ENCODE data around the gene ZBTB24.
"Not testable (repeated sequence)": the region's sequence is repeated elsewhere in the genome, so short reads cannot be mapped to it uniquely, and the experiment has no call there.

Gene ZBTB24

DNA sequence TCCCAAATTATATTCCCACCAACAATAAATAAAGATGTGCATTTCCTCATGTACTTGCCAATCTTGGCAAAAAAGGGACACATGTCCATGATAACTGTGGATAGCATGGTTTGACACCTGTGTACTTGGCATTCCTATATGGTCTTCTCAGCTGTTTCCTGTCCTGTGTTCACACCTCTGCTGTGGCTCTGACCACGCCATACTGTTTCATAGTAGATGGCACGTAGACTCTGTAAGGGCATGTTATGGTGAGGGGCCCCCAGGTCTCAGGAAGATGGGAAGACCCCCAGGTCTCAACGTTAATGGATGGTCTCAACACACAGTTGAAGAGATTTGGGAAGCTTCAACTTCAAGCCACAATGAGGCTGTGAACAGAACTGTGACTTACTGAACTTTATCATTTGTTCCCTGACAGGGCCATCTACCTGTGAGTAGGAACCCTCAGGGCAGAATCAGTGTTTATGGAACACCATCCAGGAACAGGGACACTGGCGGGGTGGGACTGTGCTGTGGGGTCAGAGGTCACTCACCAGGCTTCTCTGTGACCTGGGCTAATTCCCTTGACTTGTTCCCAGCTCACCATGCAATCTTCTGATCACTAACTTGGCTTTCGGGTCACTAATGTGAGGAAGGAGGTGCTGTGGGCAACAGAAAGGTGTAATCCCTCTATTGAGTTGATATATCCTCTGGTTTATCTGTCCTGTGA, 11.8 kb downstream of the ZBTB24 start:
- no peaks in the 10 kb centered on the region for H3K9me3 Mint-ChIP-seq
- H3K4me3 Mint-ChIP-seq = peak overlapping the region in 1 of 2 donors; percentile 9
- no peaks in the 10 kb centered on the region for H3K27me3 Mint-ChIP-seq
- no peak for ATAC-seq (replicated peaks)
- H3K27ac Mint-ChIP-seq = peak overlapping the region; percentile 57
- H3K36me3 Mint-ChIP-seq = peaks cover 62 to 91% of the 10 kb centered on the region in 2 donors
- DNase-seq = no peak
- peaks cover 51 to 81% of the 10 kb centered on the region in 2 donors for H3K4me1 Mint-ChIP-seq

DNA sequence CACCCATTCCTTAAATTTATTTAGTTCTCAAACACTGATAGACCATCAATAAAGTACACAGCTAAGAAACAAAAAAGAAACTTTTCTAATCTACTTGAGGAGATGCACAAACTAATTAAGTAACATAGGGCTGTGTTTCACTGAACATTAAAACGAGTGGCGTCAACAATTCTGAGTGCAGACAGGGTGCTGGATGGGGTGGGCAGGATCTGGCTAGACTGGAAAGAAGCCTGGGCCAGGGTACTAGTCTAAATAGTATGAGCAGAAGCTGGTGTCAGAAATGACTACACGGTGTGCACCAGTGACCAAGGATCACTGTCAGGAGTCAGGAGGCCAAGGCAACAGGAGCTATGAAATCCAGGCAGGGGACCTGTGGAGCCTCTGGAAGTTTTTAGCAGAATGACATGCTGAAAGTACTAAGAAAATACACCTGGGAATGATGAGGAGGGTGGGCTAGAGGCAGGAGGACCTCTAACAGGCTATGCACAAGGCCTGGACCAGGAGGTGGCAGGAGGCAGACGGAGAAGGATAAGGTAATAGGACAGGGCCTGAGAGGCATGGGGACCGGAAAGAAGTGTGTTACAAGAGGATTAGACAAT, 13.3 kb downstream of the ZBTB24 start:
- Mint-ChIP-seq H3K36me3 (peaks cover 66 to 90% of the 10 kb centered on the region in 2 donors), H3K27me3 (no peaks in the 10 kb centered on the region)

DNA sequence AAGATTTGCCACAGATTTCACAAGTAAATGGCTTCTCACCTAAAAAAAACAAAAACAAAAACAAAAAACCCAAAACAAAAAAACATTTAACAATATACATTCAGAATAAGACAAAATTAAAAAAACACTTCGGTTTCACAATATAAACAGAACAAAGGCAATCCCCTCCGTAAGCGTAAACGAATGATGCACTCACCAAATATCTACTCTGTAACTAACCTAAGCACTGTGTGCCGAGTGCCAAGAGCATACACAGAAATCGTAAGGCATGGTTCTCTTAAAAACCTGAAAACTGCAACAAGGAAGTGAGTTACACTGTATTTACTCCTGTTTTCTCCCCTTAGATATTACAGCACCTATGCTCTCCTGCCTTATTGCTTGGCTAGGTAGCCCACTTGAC, 15.3 kb downstream of the ZBTB24 start:
- Mint-ChIP-seq H3K9me3 (no peaks in the 10 kb centered on the region), H3K27ac (no peak overlapping the region), H3K36me3 (peaks cover 59 to 84% of the 10 kb centered on the region in 2 donors), H3K27me3 (no peaks in the 10 kb centered on the region), H3K4me3 (no peak overlapping the region), H3K4me1 (peaks cover 47 to 81% of the 10 kb centered on the region in 2 donors)
- no peak for ATAC-seq (replicated peaks)
- DNase-seq = no peak

More for the DNA sequence above, 13.3 kb downstream of the ZBTB24 start:
- Mint-ChIP-seq H3K4me3 (no peak overlapping the region), H3K4me1 (peaks cover 53 to 80% of the 10 kb centered on the region in 2 donors), H3K27ac (no peak overlapping the region), H3K9me3 (no peaks in the 10 kb centered on the region)
- ATAC-seq (replicated peaks) (no peak), DNase-seq (no peak)

DNA sequence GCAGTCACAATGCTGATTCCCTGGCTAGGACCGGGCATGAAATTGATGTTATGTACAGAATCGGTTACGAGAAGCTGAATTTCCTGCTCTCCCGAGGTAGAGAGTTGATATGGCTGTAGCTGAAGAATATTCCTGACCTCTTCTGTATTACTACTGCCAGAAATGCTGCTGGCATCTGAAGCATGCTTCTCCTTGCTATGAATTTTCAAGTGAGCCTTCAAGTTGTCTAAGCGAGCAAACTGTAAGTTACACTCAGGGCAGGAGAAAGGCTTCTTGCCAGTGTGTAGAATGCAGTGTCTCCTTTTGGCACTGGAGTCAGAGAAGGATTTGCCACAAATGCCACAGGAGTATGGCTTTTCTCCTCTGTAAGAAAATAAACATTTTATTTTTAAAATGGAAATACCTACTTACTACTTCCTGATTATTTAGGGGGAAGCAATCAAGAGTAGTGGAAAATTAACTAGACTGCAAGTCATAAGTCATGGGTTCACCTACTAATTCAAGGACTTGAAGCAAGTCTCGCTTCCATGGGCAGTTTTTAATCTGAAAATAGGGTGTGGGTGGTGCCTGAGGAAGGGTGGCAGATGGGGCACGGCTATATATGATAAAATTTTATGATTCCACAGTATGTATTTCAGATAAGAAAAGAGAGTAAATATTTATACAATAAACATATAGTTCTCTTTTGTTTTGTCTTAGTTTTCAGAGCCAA, 16.7 kb downstream of the ZBTB24 start:
- Mint-ChIP-seq H3K27me3 (no peaks in the 10 kb centered on the region), H3K4me3 (peak overlapping the region; percentile 2 to 21), H3K9me3 (peaks cover 0 to 4% of the 10 kb centered on the region in 2 donors), H3K36me3 (peaks cover 57 to 81% of the 10 kb centered on the region in 2 donors), H3K27ac (peak overlapping the region; percentile 26), H3K4me1 (peaks cover 42 to 77% of the 10 kb centered on the region in 2 donors)
- DNase-seq = no peak
- peak; percentile 61 to 81 for ATAC-seq (replicated peaks)

DNA sequence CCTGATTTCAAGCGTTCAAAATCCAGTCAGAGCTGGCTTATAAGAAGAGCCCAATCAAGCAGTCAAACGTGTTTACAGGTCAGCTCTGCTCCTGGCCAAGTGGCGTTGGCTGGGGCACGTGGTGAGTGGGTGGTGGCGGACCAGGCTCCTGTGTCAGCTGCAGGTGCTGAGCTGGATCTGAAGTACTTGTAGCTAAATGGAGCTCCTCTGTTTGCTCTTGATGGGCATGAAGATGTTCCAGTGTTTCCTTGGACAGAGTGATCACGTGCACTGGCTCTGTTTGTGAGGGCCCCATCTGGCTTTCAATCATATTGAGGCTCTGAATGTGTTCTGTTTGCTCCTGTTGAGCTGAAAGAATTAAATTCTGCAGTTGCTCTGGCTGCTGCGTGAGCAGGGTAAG, 17.2 kb downstream of the ZBTB24 start:
- no peaks in the 10 kb centered on the region for H3K27me3 Mint-ChIP-seq
- ATAC-seq (replicated peaks) (peak in 1 of 2 donors; percentile 20), DNase-seq (no peak)
- H3K4me1 Mint-ChIP-seq = peaks cover 43 to 71% of the 10 kb centered on the region in 2 donors
- H3K36me3 Mint-ChIP-seq = peaks cover 57 to 81% of the 10 kb centered on the region in 2 donors
- peak overlapping the region; percentile 66 for H3K27ac Mint-ChIP-seq
- peaks cover 1 to 4% of the 10 kb centered on the region in 2 donors for H3K9me3 Mint-ChIP-seq
- H3K4me3 Mint-ChIP-seq = peak overlapping the region in 1 of 2 donors; percentile 7

DNA sequence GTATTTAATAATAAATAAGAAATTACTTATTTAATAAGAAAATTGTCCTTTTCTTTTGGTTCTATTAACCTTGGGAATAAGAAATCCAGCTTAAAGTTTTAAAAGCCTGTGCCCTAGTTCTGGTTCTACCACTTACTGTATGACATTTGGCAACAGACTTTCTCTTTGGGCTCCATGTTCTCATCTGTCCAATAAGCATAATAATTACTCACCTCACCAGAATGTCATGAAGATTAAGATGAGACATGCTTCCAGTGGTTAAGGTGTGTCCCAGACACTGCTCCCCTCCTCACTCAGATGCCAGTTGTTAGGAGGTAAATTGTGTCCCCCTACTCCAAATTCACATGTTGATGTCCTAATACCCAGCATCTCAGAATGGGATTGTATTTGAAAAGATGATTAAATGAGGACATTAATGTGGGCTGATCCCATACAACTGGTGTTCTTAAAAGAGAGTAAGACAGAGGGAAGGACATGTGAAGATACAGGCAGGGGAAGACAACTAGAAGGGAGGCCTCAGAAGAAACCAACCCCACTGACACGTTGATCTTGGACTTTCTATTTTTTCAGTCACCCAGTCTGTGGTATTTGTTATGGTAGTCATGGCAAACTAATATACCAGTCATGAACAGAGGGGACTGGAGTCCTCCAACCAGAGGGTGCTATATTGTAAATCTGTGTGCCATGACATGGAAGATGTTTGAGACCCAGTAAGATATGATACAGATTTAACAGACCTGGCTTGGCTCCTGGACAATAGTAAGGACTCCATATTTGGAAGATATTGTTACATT, 21.1 kb downstream of the ZBTB24 start:
- Mint-ChIP-seq H3K27me3 (no peaks in the 10 kb centered on the region), H3K4me3 (no peak overlapping the region), H3K36me3 (peaks cover 32 to 59% of the 10 kb centered on the region in 2 donors), H3K4me1 (peaks cover 45 to 76% of the 10 kb centered on the region in 2 donors), H3K27ac (peak overlapping the region; percentile 86), H3K9me3 (peaks cover 1 to 4% of the 10 kb centered on the region in 2 donors)
- ATAC-seq (replicated peaks) (no peak), DNase-seq (no peak)

DNA sequence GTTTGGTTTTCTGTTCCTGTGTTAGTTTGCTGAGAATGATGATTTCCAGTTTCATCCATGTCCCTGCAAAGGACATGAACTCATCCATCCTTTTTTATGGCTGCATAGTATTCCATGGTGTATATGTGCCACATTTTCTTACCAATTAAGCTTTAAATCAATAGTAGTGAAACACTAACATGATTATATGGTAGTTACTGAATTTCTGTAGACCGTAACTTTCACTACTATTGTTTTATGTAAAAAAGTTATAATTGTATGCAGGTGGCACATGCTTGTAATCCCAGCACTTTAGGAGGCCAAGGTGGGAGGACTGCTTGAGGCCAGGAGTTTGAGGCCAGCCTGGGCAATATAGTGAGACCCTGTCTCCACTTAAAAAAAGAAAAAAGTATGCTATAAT, 21.8 kb downstream of the ZBTB24 start:
- peaks cover 29 to 57% of the 10 kb centered on the region in 2 donors for H3K36me3 Mint-ChIP-seq
- H3K9me3 Mint-ChIP-seq; DNase-seq; H3K27me3 Mint-ChIP-seq; ATAC-seq (replicated peaks); H3K27ac Mint-ChIP-seq; H3K4me3 Mint-ChIP-seq: not testable (repeated sequence)
- H3K4me1 Mint-ChIP-seq = peaks cover 46 to 77% of the 10 kb centered on the region in 2 donors

DNA sequence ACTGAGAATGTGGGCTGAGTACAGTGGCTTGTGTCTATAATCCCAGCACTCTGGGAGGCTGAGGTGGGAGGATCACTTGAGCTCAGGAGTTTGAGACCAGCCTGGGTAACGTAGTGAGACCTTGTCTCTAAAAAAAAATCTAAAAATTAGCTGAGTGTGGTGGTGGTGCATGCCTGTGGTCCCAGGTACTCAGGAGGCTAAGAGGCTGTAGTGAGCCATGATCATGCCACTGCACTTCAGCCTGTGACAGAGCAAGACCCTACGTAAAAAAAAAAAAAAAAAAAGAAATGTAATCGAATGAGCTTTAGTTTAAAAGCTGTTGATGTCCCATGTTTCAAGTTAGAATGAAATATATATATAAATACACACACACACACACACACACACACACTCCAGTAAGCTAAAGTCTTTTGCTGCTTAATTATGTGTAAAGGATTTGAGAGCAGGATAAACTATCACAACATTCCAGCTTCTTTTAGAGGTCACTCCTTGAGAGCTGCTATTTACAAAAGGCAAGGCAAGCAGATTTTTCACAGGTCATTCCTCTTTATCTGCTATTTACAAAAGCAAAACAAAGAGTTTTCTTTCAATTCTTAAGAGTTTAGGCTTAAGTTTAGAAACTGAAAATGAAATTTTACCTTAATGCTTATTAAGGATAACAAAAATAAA, 22.7 kb downstream of the ZBTB24 start:
- no peak for DNase-seq
- H3K27me3 Mint-ChIP-seq = no peaks in the 10 kb centered on the region
- peaks cover 24 to 49% of the 10 kb centered on the region in 2 donors for H3K36me3 Mint-ChIP-seq
- no peak for ATAC-seq (replicated peaks)
- H3K4me1 Mint-ChIP-seq = peaks cover 38 to 71% of the 10 kb centered on the region in 2 donors
- no peak overlapping the region for H3K4me3 Mint-ChIP-seq
- H3K9me3 Mint-ChIP-seq = peaks cover 1 to 4% of the 10 kb centered on the region in 2 donors
- peak overlapping the region; percentile 49 for H3K27ac Mint-ChIP-seq

DNA sequence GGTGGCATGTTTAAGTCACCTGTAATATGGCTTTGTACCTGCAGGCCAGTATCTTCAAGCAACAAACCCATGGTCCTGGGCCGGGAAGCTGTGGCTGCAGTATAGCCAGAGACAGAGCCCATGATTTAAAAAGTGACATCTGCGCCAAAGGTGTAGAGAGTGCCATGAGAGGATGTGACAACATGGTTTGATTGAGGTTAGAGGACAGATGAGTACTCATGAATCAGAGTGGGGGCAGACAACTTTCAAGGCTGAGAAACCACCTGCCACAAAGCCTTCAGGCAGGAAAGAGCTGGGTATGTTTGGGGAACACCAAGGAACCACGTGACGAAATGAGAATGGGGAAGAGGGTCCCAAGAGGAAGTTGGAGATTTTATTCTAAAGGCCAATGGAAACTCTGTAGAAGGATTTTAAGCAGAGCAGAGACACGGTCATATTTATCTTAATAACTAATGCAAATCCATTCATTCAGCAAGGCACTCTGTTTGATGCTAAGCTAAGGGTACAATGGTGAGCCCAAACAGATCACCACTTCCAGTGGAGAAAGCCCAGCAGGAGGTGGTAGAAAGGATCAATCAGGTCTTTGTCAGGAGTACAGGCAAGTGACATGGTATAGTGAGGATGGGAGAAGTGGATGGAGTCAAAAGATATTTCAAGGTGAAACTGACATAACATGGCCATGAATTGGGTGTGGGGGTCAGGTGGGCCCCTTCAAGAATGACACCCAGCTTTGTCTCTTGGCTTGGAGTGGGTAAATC, 24.1 kb downstream of the ZBTB24 start:
- peak overlapping the region; percentile 7 to 35 for H3K4me3 Mint-ChIP-seq
- no peaks in the 10 kb centered on the region for H3K27me3 Mint-ChIP-seq
- H3K36me3 Mint-ChIP-seq = peaks cover 21 to 52% of the 10 kb centered on the region in 2 donors
- H3K4me1 Mint-ChIP-seq = peaks cover 36 to 68% of the 10 kb centered on the region in 2 donors
- DNase-seq = peak; percentile 67
- peak overlapping the region; percentile 82 for H3K27ac Mint-ChIP-seq
- ATAC-seq (replicated peaks) = peak; percentile 45 to 47
- peaks cover 1 to 4% of the 10 kb centered on the region in 2 donors for H3K9me3 Mint-ChIP-seq

DNA sequence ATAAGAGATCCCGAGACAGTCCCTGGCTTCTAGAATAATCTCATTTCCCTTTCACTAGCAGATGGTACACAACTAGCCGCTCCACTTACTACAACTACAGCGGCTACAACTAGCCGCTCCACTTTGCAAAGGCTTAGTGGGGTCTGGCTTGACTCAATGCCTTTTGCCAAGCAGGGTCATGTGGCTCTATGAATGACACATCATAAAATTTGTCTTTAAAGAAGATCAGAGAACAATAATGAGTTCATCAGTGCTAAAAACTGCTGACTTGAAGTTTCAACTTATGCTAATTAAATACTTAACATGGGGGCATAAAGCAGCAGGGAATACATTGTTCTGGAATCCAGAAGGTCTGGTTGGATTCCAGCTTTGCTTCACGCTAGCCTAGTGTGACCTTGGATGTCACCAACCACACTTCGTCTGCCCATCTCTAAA, 25.4 kb downstream of the ZBTB24 start:
- Mint-ChIP-seq H3K27me3 (no peaks in the 10 kb centered on the region), H3K9me3 (peaks cover 1 to 4% of the 10 kb centered on the region in 2 donors), H3K36me3 (peaks cover 24 to 54% of the 10 kb centered on the region in 2 donors), H3K4me3 (peak overlapping the region in 1 of 2 donors; percentile 81), H3K4me1 (peaks cover 41 to 74% of the 10 kb centered on the region in 2 donors), H3K27ac (peak overlapping the region; percentile 85)
- no peak for DNase-seq
- no peak for ATAC-seq (replicated peaks)

DNA sequence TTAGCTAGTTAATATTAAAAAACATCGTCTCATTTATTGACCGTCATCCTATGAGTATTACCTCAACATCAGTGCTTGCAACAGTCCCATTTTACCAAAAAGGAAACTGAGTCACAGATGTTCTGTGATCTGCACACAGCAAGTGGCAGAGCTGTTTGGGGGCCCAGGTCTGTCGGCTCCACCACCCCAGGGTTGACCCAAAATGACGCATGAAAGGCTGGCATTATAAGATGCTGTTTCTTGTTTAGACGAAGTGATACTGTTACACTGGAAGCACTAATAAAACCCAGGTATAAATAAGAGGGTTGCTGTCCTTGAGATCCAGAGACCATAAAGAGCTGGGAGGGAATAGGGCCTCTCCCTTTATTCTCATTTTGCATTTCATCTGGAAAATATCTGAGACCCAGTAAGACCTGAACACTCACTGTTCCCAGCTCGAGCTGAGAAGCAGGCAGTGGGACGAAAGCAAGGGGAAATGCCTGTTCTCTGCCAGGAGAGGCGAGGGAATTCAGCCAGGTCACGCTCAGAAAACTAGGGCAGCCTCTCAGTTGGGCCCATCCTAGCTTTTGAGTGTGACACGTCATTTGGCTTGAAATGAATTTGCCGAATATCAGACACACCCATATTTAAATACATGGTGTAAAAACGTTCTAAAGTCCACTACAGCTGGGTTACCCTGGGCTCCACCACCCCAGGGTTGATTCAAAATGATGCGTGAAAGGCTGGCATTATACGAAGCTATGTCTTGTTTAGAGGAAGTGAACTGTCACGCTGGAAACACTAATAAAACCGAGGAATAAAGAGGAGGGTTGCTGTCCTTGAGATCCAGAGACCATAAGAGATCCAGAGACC, 26.1 kb downstream of the ZBTB24 start:
- no peaks in the 10 kb centered on the region for H3K27me3 Mint-ChIP-seq
- peaks cover 39 to 74% of the 10 kb centered on the region in 2 donors for H3K4me1 Mint-ChIP-seq
- ATAC-seq (replicated peaks) = no peak
- H3K4me3 Mint-ChIP-seq = peak overlapping the region; percentile 81 to 96
- H3K9me3 Mint-ChIP-seq = peaks cover 1 to 2% of the 10 kb centered on the region in 2 donors
- peaks cover 24 to 54% of the 10 kb centered on the region in 2 donors for H3K36me3 Mint-ChIP-seq
- no peak for DNase-seq
- H3K27ac Mint-ChIP-seq = peak overlapping the region; percentile 85

DNA sequence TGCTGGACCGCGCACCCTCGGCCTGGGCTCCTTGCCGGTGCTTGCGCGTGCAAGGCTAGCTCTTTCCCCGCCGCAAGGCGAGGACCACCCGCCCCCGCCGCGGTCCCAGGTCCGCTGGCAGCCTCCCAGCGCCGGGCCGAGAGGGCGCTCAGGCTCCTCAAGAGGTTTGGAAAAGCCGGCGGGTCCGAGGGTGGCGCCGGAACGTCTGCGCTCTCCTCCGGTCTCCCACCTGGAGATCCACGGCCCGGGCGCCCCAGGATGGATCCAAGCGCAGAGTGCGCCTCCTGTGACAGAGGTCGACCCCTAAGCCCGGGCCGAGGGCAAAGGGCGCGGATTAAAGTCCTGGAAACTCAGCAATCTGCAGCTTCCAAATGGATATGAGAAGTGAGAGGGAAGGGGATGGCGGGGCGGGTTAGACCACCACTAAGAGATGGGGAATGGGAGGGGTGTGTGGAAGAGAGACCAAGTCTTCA, 26.9 kb downstream of the ZBTB24 start:
- peaks cover 24 to 54% of the 10 kb centered on the region in 2 donors for H3K36me3 Mint-ChIP-seq
- peaks cover 0 to 1% of the 10 kb centered on the region in 2 donors for H3K9me3 Mint-ChIP-seq
- no peaks in the 10 kb centered on the region for H3K27me3 Mint-ChIP-seq
- DNase-seq (no peak), ATAC-seq (replicated peaks) (peak in 1 of 2 donors; percentile 1)
- peak overlapping the region; percentile 88 for H3K27ac Mint-ChIP-seq
- H3K4me3 Mint-ChIP-seq = peak overlapping the region; percentile 81 to 96
- peaks cover 41 to 77% of the 10 kb centered on the region in 2 donors for H3K4me1 Mint-ChIP-seq

Data from stimulated activated naive B cell treated with anti-CD40 and anti-IgM and Interleukin-4, amounts not matched to agents 10 μg/mL and 1 μg/mL and 100 μg/mL, for 72 hours (primary cell).